GM23338 (cell line): ENCODE measurements around the gene ALDH1A2. TPM values are rescaled to one million over a fixed set of nuclear protein-coding genes. Genes with fewer than 3 reads are reported as not detected.

Experiments
- ATAC-seq: fragments of 200-7000 bp; cut with Tn5 transposase; 3 replicates; pipeline ENCODE4 v1.9.1; 2020
- DNase-seq: peaks from one replicate; pipeline ENCODE4 v3.0.0-alpha.2; 2015; ENCODE audit warnings: low spot score
- H2AFZ ChIP-seq: fragments of 200-600 bp; sonication (generic); 2 replicates; pipeline ENCODE4 v1.8.0; 2016; ENCODE audit warnings: antibody characterized with exemption, mild to moderate bottlenecking, moderate library complexity
- H3F3A ChIP-seq: fragments of 200-600 bp; sonication (generic); replicated peaks from 2 replicates; pipeline ENCODE4 v1.8.0; 2017; ENCODE audit warnings: antibody characterized with exemption, mixed run types, low read depth
- H3K27ac ChIP-seq: fragments of 200-600 bp; sonication (generic); 2 replicates; pipeline ENCODE4 v1.6.1; 2016; ENCODE audit warnings: low read depth
- H3K27me3 ChIP-seq: fragments of 200-600 bp; sonication (generic); 2 replicates; pipeline ENCODE4 v1.8.0; 2016; ENCODE audit warnings: mild to moderate bottlenecking, mixed run types, moderate library complexity; ENCODE audit not compliant: insufficient read depth
- H3K36me3 ChIP-seq: fragments of 200-600 bp; sonication (generic); 2 replicates; pipeline ENCODE4 v1.8.0; 2016; ENCODE audit warnings: mild to moderate bottlenecking; ENCODE audit not compliant: insufficient read depth
- H3K4me1 ChIP-seq: fragments of 200-600 bp; sonication (generic); 2 replicates; pipeline ENCODE4 v1.8.0; 2016; ENCODE audit warnings: mild to moderate bottlenecking, moderate library complexity; ENCODE audit not compliant: insufficient read depth
- H3K4me2 ChIP-seq: fragments of 200-600 bp; sonication (generic); 2 replicates; pipeline ENCODE4 v1.7.1; 2017; ENCODE audit warnings: mixed run types
- H3K4me3 ChIP-seq: fragments of 200-600 bp; sonication (generic); 2 replicates; pipeline ENCODE4 v1.6.1; 2016; ENCODE audit warnings: mixed run types
- H3K79me2 ChIP-seq: fragments of 200-600 bp; sonication (generic); replicated peaks from 2 replicates; pipeline ENCODE4 v1.8.0; 2017; ENCODE audit warnings: mild to moderate bottlenecking; ENCODE audit not compliant: insufficient read depth
- H3K9me2 ChIP-seq: fragments of 200-600 bp; sonication (generic); 2 replicates; pipeline ENCODE4 v1.8.0; 2017; ENCODE audit not compliant: insufficient read depth
- H4K20me1 ChIP-seq: fragments of 200-600 bp; sonication (generic); replicated peaks from 2 replicates; pipeline ENCODE4 v1.8.0; 2017; ENCODE audit warnings: mild to moderate bottlenecking; ENCODE audit not compliant: insufficient read depth
- H3K27ac Mint-ChIP-seq: 2 replicates; pipeline ENCODE4 v1.8.0; 2020; ENCODE audit warnings: inconsistent platforms, mild to moderate bottlenecking, moderate library complexity, mixed read lengths
- H3K27me3 Mint-ChIP-seq: 3 replicates; pipeline ENCODE4 v1.8.0; 2022; ENCODE audit warnings: low read depth, mild to moderate bottlenecking, moderate library complexity, mixed read lengths, inconsistent platforms; ENCODE audit not compliant: insufficient read depth, poor library complexity
- H3K36me3 Mint-ChIP-seq: 3 replicates; pipeline ENCODE4 v1.8.0; 2021; ENCODE audit warnings: low read depth, mild to moderate bottlenecking, inconsistent platforms, moderate library complexity, mixed read lengths
- H3K4me1 Mint-ChIP-seq: 3 replicates; pipeline ENCODE4 v1.8.0; 2020; ENCODE audit warnings: mild to moderate bottlenecking, inconsistent platforms, mixed read lengths
- H3K4me3 Mint-ChIP-seq: 3 replicates; pipeline ENCODE4 v1.8.0; 2021; ENCODE audit warnings: moderate library complexity, mild to moderate bottlenecking, inconsistent platforms, mixed read lengths
- H3K9me3 Mint-ChIP-seq: 3 replicates; pipeline ENCODE4 v1.8.0; 2020; ENCODE audit warnings: moderate library complexity, mild to moderate bottlenecking, inconsistent platforms, mixed read lengths
- CREB1 ChIP-seq: fragments of 250-450 bp; sonication (Bioruptor Pico); IDR thresholded peaks from 2 replicates; pipeline ENCODE4 v1.5.0; 2020; ENCODE audit warnings: low read depth, mild to moderate bottlenecking, moderate library complexity
- EZH2 ChIP-seq: fragments of 200-600 bp; sonication (generic); IDR thresholded peaks from one replicate; pipeline ENCODE4 v1.8.0; 2017; ENCODE audit warnings: antibody characterized with exemption, mild to moderate bottlenecking, low read depth; ENCODE audit not compliant: unreplicated experiment
- EZH2phosphoT487 ChIP-seq: fragments of 200-600 bp; sonication (generic); IDR thresholded peaks from one replicate; pipeline ENCODE4 v1.8.1; 2018; ENCODE audit warnings: antibody characterized with exemption; ENCODE audit not compliant: unreplicated experiment
- JUNB ChIP-seq: IDR thresholded peaks from one replicate; pipeline ENCODE4 v1.6.1; 2016; ENCODE audit warnings: antibody characterized with exemption; ENCODE audit not compliant: unreplicated experiment
- NANOG ChIP-seq: IDR thresholded peaks from 2 replicates; pipeline ENCODE4 v1.6.1; 2016; ENCODE audit warnings: antibody characterized with exemption, borderline replicate concordance
- POLR2AphosphoS5 ChIP-seq: IDR thresholded peaks from 2 replicates; pipeline ENCODE4 v1.6.1; 2016; ENCODE audit warnings: antibody characterized with exemption, low read depth
- STAT1 ChIP-seq: IDR thresholded peaks from one replicate; pipeline ENCODE4 v1.6.1; 2016; ENCODE audit warnings: antibody characterized with exemption; ENCODE audit not compliant: unreplicated experiment
- ZNF114 ChIP-seq: fragments of 250-450 bp; sonication (Bioruptor Pico); IDR thresholded peaks from 2 replicates; pipeline ENCODE4 v1.5.0; 2020; ENCODE audit warnings: mild to moderate bottlenecking, moderate library complexity
- ZNF331 ChIP-seq: fragments of 250-450 bp; sonication (Bioruptor Pico); IDR thresholded peaks from 2 replicates; pipeline ENCODE4 v1.5.0; 2020; ENCODE audit warnings: low read depth, mild to moderate bottlenecking, moderate library complexity
- polyA plus RNA-seq: library from polyadenylated mRNA; unstranded; fragments of >200 nt; fragmentation: Nextera tagmentation; extraction: Ambion mirVana; gene quantifications from 2 replicates; pipeline ENCODE4 v1.2.1, GENCODE V29; 2016
- total RNA-seq: library from RNA; depleted of rRNA; stranded (reverse); fragments of >200 nt; shearing (Covaris generic); gene quantifications from 2 replicates; pipeline ENCODE4 v1.2.3, GENCODE V29; 2014
- TF ChIP-seq, protein P1 (sequence below): IDR thresholded peaks from one replicate; pipeline ENCODE4 v1.6.1; 2018; ENCODE audit warnings: antibody characterized with exemption; ENCODE audit not compliant: unreplicated experiment
- TF ChIP-seq, protein P2 (sequence below): IDR thresholded peaks from 2 replicates; pipeline ENCODE4 v1.6.1; 2016; ENCODE audit warnings: antibody characterized with exemption
- TF ChIP-seq, protein P3 (sequence below): fragments of 250-450 bp; sonication (Bioruptor Pico); IDR thresholded peaks from 2 replicates; pipeline ENCODE4 v1.5.0; 2020; ENCODE audit warnings: mild to moderate bottlenecking, moderate library complexity
- TF ChIP-seq, protein P4 (sequence below), 2 experiments: fragments of 200-600 bp in 1 of 2; sonication (generic) in 1 of 2; conservative IDR thresholded peaks; 2 replicates each; pipeline versions ENCODE4 v1.5.1 to v1.6.1; 2016 to 2017; ENCODE audit warnings: antibody characterized with exemption in 2 of 2, low read depth in 2 of 2, mild to moderate bottlenecking in 2 of 2, moderate library complexity in 1 of 2

Gene ALDH1A2
- total and polyA plus RNA-seq, 2 experiments from 2014 or later, result 0.80 TPM; not detected in 1

DNA sequence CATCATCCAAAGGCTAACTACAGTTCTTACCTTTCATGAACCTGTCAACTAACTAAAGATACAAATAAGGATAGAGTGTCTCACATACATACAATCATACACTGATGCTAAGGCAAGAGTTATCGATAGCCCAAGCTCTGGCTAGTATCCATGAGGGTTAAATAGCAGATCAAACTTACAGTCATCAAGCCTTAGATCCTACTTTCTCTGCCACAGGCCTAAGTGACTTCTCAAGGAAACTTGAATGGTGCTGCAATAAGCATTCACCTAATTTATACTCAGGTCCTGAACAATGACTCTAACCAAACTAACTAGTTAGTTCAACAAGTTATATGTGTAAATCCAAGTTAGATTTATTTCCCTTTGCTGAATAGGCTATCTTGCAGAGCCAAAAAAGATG lies 51.0 kb downstream of the ALDH1A2 start:
- H3K36me3 ChIP-seq, result no peaks in the 10 kb centered on the region
- no peak overlapping the region for H3K4me3 Mint-ChIP-seq
- DNase-seq, result no peak
- no peak overlapping the region for H3K4me3 ChIP-seq
- no peaks in the 10 kb centered on the region for H3K27me3 ChIP-seq
- H3F3A ChIP-seq, result no peaks in the 10 kb centered on the region
- H3K4me2 ChIP-seq, result no peak overlapping the region
- H3K36me3 Mint-ChIP-seq, result no peaks in the 10 kb centered on the region
- H4K20me1 ChIP-seq, result no peaks in the 10 kb centered on the region
- H2AFZ ChIP-seq, result no peak overlapping the region
- H3K4me1 ChIP-seq, result peaks cover 15% of the 10 kb centered on the region; the same call in 1 of the 2 replicates
- peaks cover 17% of the 10 kb centered on the region; the same call in 2 of the 3 replicates for H3K4me1 Mint-ChIP-seq
- no peaks in the 10 kb centered on the region for H3K79me2 ChIP-seq
- H3K27ac Mint-ChIP-seq, result no peak overlapping the region
- no peaks in the 10 kb centered on the region for H3K9me2 ChIP-seq
- no peak overlapping the region for H3K27ac ChIP-seq
- H3K27me3 Mint-ChIP-seq, result no peaks in the 10 kb centered on the region
- no peaks in the 10 kb centered on the region for H3K9me3 Mint-ChIP-seq
- ATAC-seq, result no peak
- no peak for TF ChIP-seq POLR2AphosphoS5
- no peak for TF ChIP-seq EZH2phosphoT487
- no peak for TF ChIP-seq EZH2
- TF ChIP-seq, protein P1, sequence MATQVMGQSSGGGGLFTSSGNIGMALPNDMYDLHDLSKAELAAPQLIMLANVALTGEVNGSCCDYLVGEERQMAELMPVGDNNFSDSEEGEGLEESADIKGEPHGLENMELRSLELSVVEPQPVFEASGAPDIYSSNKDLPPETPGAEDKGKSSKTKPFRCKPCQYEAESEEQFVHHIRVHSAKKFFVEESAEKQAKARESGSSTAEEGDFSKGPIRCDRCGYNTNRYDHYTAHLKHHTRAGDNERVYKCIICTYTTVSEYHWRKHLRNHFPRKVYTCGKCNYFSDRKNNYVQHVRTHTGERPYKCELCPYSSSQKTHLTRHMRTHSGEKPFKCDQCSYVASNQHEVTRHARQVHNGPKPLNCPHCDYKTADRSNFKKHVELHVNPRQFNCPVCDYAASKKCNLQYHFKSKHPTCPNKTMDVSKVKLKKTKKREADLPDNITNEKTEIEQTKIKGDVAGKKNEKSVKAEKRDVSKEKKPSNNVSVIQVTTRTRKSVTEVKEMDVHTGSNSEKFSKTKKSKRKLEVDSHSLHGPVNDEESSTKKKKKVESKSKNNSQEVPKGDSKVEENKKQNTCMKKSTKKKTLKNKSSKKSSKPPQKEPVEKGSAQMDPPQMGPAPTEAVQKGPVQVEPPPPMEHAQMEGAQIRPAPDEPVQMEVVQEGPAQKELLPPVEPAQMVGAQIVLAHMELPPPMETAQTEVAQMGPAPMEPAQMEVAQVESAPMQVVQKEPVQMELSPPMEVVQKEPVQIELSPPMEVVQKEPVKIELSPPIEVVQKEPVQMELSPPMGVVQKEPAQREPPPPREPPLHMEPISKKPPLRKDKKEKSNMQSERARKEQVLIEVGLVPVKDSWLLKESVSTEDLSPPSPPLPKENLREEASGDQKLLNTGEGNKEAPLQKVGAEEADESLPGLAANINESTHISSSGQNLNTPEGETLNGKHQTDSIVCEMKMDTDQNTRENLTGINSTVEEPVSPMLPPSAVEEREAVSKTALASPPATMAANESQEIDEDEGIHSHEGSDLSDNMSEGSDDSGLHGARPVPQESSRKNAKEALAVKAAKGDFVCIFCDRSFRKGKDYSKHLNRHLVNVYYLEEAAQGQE, result no peak
- no peak for TF ChIP-seq ZNF114 (CRISPR knock-in tag)
- TF ChIP-seq, protein P2, sequence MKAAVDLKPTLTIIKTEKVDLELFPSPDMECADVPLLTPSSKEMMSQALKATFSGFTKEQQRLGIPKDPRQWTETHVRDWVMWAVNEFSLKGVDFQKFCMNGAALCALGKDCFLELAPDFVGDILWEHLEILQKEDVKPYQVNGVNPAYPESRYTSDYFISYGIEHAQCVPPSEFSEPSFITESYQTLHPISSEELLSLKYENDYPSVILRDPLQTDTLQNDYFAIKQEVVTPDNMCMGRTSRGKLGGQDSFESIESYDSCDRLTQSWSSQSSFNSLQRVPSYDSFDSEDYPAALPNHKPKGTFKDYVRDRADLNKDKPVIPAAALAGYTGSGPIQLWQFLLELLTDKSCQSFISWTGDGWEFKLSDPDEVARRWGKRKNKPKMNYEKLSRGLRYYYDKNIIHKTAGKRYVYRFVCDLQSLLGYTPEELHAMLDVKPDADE, result no peak
- no peak for TF ChIP-seq CREB1 (CRISPR knock-in tag)
- TF ChIP-seq, protein P3, sequence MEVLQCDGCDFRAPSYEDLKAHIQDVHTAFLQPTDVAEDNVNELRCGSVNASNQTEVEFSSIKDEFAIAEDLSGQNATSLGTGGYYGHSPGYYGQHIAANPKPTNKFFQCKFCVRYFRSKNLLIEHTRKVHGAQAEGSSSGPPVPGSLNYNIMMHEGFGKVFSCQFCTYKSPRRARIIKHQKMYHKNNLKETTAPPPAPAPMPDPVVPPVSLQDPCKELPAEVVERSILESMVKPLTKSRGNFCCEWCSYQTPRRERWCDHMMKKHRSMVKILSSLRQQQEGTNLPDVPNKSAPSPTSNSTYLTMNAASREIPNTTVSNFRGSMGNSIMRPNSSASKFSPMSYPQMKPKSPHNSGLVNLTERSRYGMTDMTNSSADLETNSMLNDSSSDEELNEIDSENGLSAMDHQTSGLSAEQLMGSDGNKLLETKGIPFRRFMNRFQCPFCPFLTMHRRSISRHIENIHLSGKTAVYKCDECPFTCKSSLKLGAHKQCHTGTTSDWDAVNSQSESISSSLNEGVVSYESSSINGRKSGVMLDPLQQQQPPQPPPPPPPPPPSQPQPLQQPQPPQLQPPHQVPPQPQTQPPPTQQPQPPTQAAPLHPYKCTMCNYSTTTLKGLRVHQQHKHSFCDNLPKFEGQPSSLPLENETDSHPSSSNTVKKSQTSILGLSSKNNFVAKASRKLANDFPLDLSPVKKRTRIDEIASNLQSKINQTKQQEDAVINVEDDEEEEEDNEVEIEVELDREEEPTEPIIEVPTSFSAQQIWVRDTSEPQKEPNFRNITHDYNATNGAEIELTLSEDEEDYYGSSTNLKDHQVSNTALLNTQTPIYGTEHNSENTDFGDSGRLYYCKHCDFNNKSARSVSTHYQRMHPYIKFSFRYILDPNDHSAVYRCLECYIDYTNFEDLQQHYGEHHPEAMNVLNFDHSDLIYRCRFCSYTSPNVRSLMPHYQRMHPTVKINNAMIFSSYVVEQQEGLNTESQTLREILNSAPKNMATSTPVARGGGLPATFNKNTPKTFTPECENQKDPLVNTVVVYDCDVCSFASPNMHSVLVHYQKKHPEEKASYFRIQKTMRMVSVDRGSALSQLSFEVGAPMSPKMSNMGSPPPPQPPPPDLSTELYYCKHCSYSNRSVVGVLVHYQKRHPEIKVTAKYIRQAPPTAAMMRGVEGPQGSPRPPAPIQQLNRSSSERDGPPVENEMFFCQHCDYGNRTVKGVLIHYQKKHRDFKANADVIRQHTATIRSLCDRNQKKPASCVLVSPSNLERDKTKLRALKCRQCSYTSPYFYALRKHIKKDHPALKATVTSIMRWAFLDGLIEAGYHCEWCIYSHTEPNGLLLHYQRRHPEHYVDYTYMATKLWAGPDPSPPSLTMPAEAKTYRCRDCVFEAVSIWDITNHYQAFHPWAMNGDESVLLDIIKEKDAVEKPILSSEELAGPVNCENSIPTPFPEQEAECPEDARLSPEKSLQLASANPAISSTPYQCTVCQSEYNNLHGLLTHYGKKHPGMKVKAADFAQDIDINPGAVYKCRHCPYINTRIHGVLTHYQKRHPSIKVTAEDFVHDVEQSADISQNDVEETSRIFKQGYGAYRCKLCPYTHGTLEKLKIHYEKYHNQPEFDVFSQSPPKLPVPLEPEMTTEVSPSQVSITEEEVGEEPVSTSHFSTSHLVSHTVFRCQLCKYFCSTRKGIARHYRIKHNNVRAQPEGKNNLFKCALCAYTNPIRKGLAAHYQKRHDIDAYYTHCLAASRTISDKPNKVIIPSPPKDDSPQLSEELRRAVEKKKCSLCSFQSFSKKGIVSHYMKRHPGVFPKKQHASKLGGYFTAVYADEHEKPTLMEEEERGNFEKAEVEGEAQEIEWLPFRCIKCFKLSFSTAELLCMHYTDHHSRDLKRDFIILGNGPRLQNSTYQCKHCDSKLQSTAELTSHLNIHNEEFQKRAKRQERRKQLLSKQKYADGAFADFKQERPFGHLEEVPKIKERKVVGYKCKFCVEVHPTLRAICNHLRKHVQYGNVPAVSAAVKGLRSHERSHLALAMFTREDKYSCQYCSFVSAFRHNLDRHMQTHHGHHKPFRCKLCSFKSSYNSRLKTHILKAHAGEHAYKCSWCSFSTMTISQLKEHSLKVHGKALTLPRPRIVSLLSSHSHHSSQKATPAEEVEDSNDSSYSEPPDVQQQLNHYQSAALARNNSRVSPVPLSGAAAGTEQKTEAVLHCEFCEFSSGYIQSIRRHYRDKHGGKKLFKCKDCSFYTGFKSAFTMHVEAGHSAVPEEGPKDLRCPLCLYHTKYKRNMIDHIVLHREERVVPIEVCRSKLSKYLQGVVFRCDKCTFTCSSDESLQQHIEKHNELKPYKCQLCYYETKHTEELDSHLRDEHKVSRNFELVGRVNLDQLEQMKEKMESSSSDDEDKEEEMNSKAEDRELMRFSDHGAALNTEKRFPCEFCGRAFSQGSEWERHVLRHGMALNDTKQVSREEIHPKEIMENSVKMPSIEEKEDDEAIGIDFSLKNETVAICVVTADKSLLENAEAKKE, result no peak
- TF ChIP-seq JUNB, result no peak
- TF ChIP-seq, protein P4, sequence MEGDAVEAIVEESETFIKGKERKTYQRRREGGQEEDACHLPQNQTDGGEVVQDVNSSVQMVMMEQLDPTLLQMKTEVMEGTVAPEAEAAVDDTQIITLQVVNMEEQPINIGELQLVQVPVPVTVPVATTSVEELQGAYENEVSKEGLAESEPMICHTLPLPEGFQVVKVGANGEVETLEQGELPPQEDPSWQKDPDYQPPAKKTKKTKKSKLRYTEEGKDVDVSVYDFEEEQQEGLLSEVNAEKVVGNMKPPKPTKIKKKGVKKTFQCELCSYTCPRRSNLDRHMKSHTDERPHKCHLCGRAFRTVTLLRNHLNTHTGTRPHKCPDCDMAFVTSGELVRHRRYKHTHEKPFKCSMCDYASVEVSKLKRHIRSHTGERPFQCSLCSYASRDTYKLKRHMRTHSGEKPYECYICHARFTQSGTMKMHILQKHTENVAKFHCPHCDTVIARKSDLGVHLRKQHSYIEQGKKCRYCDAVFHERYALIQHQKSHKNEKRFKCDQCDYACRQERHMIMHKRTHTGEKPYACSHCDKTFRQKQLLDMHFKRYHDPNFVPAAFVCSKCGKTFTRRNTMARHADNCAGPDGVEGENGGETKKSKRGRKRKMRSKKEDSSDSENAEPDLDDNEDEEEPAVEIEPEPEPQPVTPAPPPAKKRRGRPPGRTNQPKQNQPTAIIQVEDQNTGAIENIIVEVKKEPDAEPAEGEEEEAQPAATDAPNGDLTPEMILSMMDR (conservative IDR thresholded peaks at IDR 0.05; ENCODE audit: low read depth in 2 of 2), result no peak
- no peak for TF ChIP-seq ZNF331
- TF ChIP-seq STAT1, result no peak
- TF ChIP-seq NANOG, result no peak
